GM12873 (cell line): ENCODE results near the gene EIF4B.

Experiments used
- CTCF ChIP-seq: IDR thresholded peaks from 2 replicates; pipeline ENCODE4 v1.5.1; 2012; ENCODE audit warnings: low read depth, mild to moderate bottlenecking, moderate library complexity, low read length, control low read depth; ENCODE audit not compliant: insufficient read depth; ENCODE audit errors: missing control alignments

The EIF4B gene

GRCh38 chr12:53062977-53063707, 56.9 kb downstream of the EIF4B start:
- no peak for TF ChIP-seq CTCF

- TF ChIP-seq CTCF = no peak
Measured at GRCh38 chr12:53063708-53064612, 57.7 kb downstream of the EIF4B start.

- TF ChIP-seq CTCF = no peak
Measured at GRCh38 chr12:53064613-53065436, 58.6 kb downstream of the EIF4B start.

- TF ChIP-seq CTCF = no peak
Measured at GRCh38 chr12:53065470-53065869, 59.2 kb downstream of the EIF4B start.

GRCh38 chr12:53065975-53066931, 60.0 kb downstream of the EIF4B start:
- TF ChIP-seq CTCF = peak; percentile 94

GRCh38 chr12:53067074-53067992, 61.1 kb downstream of the EIF4B start:
- TF ChIP-seq CTCF = no peak
